Islet of Langerhans (tissue), 1 donor: ENCODE measurements around the gene EPN3.

Source experiments
- FAIRE-seq: peaks from one replicate; lab custom pipeline; 2011; peaks lifted over from hg19 to GRCh38; lab: Jason Lieb, UNC

EPN3 gene

GRCh38 chr17:50590946-50591737, 58.6 kb downstream of the EPN3 start:
- FAIRE-seq, result no peak

- no peak for FAIRE-seq
These were observed 60.8 kb downstream of the EPN3 start for GRCh38 chr17:50593321-50593720.
